K562 (cell line): Measurements from ENCODE around the gene ENOX2. TPM values are rescaled to one million over a fixed set of nuclear protein-coding genes. Genes with fewer than 3 reads are reported as not detected.
A peak's percentile ranks its signal among the peaks of the same experiment; 100 is the strongest.

Experiments
- ATAC-seq: fragments of 200-7000 bp; cut with Tn5 transposase; 3 replicates; pipeline ENCODE4 v1.9.1; 2020; ENCODE audit warnings: moderate library complexity
- BruUV-seq: library from RNA; stranded (reverse); fragments of 400-500 nt; replicated peaks from 2 replicates; lab custom pipeline; 2021; lab: Mats Ljungman, UMichigan
- CTCF ChIA-PET: fragments of 300-600 bp; formaldehyde crosslinking; extraction: SDS; loops from one replicate; lab custom pipeline; 2021; ENCODE audit warnings: low intra/inter-chr PET ratio; lab: Yijun Ruan, JAX
- POLR2A ChIA-PET: fragments of 300-600, 350-650 bp; sonication (Branson Sonifier 250); formaldehyde crosslinking; extraction: SDS; loops from one replicate; lab custom pipeline; 2021; ENCODE audit warnings: antibody characterized with exemption, inconsistent platforms; lab: Yijun Ruan, JAX
- DNase-seq, 4 experiments: peaks; one replicate each; pipeline versions ENCODE4 v3.0.0 to v3.0.0-alpha.2; 2011 to 2018; ENCODE audit warnings: low spot score in 3 of 4, mixed read lengths in 3 of 4; ENCODE audit errors: extremely low read depth in 1 of 4
- FAIRE-seq: peaks from 2 replicates; lab custom pipeline; 2011; peaks lifted over from hg19 to GRCh38; lab: Jason Lieb, UNC
- H2AFZ ChIP-seq: 2 replicates; pipeline ENCODE4 v1.6.0; 2011; ENCODE audit warnings: low read depth, low read length, control low read depth, inconsistent platforms
- H3K27ac ChIP-seq: fragments of 200-600 bp; 3 replicates; pipeline ENCODE4 v1.8.0; 2011; ENCODE audit warnings: low read depth, mild to moderate bottlenecking, control low read depth, inconsistent platforms, low read length, moderate library complexity, mixed read lengths; ENCODE audit errors: extremely low read depth
- H3K27me3 ChIP-seq, 2 experiments: fragments of 300-600 bp in 1 of 2; 2 replicates in 1 of 2; 3 replicates in 1 of 2; pipeline versions ENCODE4 v1.6.0 to v1.8.0; 2011; ENCODE audit warnings: inconsistent platforms in 2 of 2, low read length in 2 of 2, mild to moderate bottlenecking in 1 of 2, mixed read lengths in 1 of 2, moderate library complexity in 1 of 2; ENCODE audit not compliant: control insufficient read depth in 2 of 2, insufficient read depth in 2 of 2
- H3K36me3 ChIP-seq: fragments of 300-600 bp; 3 replicates; pipeline ENCODE4 v1.8.0; 2011; ENCODE audit warnings: mild to moderate bottlenecking, low read length, inconsistent platforms; ENCODE audit not compliant: control insufficient read depth, insufficient read depth
- H3K4me1 ChIP-seq, 2 experiments: fragments of 200-600 bp in 1 of 2; replicated peaks in 1 of 2; 2 replicates in 1 of 2; 3 replicates in 1 of 2; pipeline versions ENCODE4 v1.5.1 to v1.8.0; 2011; ENCODE audit warnings: inconsistent platforms in 2 of 2, low read length in 2 of 2, mild to moderate bottlenecking in 1 of 2, mixed read lengths in 1 of 2, moderate library complexity in 1 of 2; ENCODE audit not compliant: control insufficient read depth in 2 of 2, insufficient read depth in 2 of 2
- H3K4me2 ChIP-seq: 2 replicates; pipeline ENCODE4 v1.6.1; 2011; ENCODE audit warnings: low read length, control low read depth, inconsistent platforms, mixed read lengths; ENCODE audit not compliant: insufficient read depth
- H3K4me3 ChIP-seq: fragments of 200-600 bp; sonication (generic), shearing (Covaris generic); 2 replicates; pipeline ENCODE4 v1.5.1; 2016; ENCODE audit warnings: control low read depth, inconsistent platforms
- H3K79me2 ChIP-seq: fragments of 200-600 bp; 3 replicates; pipeline ENCODE4 v1.8.0; 2011; ENCODE audit warnings: low read length, inconsistent platforms; ENCODE audit not compliant: control insufficient read depth, insufficient read depth
- H3K9ac ChIP-seq, 2 experiments: 2 replicates each; pipeline versions ENCODE4 v1.6.0 to v1.6.1; 2011; ENCODE audit warnings: low read depth in 2 of 2, low read length in 2 of 2, control low read depth in 1 of 2, inconsistent platforms in 1 of 2, mild to moderate bottlenecking in 1 of 2, mixed read lengths in 1 of 2; ENCODE audit not compliant: insufficient read depth in 1 of 2
- H3K9me1 ChIP-seq: one replicate; pipeline ENCODE4 v1.6.0; 2011; ENCODE audit warnings: inconsistent platforms, mild to moderate bottlenecking, low read length, moderate library complexity; ENCODE audit not compliant: control insufficient read depth, insufficient read depth
- H3K9me3 ChIP-seq: replicated peaks from 2 replicates; pipeline ENCODE4 v1.5.1; 2011; ENCODE audit warnings: low read depth, low read length, inconsistent platforms; ENCODE audit not compliant: control insufficient read depth, insufficient read depth
- H4K20me1 ChIP-seq: replicated peaks from 2 replicates; pipeline ENCODE4 v1.6.1; 2011; ENCODE audit warnings: low read length, inconsistent platforms, mixed read lengths; ENCODE audit not compliant: control insufficient read depth, insufficient read depth
- C11orf30 ChIP-seq: fragments of 450-650 bp; IDR thresholded peaks from 2 replicates; pipeline ENCODE4 v1.6.1; 2016; ENCODE audit warnings: low read depth, mild to moderate bottlenecking
- CBFA2T2 ChIP-seq: fragments of 450-650 bp; conservative IDR thresholded peaks from 2 replicates; pipeline ENCODE4 v1.6.1; 2017; ENCODE audit warnings: mild to moderate bottlenecking
- CXXC5 ChIP-seq: fragments of 250-450 bp; sonication (Bioruptor Pico); IDR thresholded peaks from 2 replicates; pipeline ENCODE4 v1.8.0; 2022; ENCODE audit warnings: inconsistent platforms, mild to moderate bottlenecking, moderate library complexity
- KLF10 ChIP-seq: fragments of 250-450 bp; sonication (Bioruptor Pico); IDR thresholded peaks from 2 replicates; pipeline ENCODE4 v1.6.1; 2021; ENCODE audit warnings: matching md5 sums
- MAFF ChIP-seq: IDR thresholded peaks from 2 replicates; pipeline ENCODE4 v1.6.1; 2012; ENCODE audit warnings: low read length, improper control_type of control experiment
- MAFG ChIP-seq: fragments of 450-650 bp; conservative IDR thresholded peaks from 2 replicates; pipeline ENCODE4 v1.6.1; 2016; ENCODE audit warnings: missing genetic modification characterization, missing compliant biosample characterization
- MAFK ChIP-seq: IDR thresholded peaks from 2 replicates; pipeline ENCODE4 v1.6.1; 2011; ENCODE audit warnings: low read length, improper control_type of control experiment
- NUFIP1 ChIP-seq: fragments of 450-650 bp; IDR thresholded peaks from 2 replicates; pipeline ENCODE4 v1.6.1; 2018; ENCODE audit not compliant: partially characterized antibody
- PHB2 ChIP-seq: fragments of 450-650 bp; IDR thresholded peaks from 2 replicates; pipeline ENCODE4 v1.6.1; 2017; ENCODE audit warnings: low read depth
- RNF2 ChIP-seq: sonication (generic); IDR thresholded peaks from 2 replicates; pipeline ENCODE4 v1.6.1; 2016
- SMARCB1 ChIP-seq: IDR thresholded peaks from 2 replicates; pipeline ENCODE4 v1.6.1; 2011; ENCODE audit warnings: improper control_type of control experiment, low read depth; ENCODE audit not compliant: insufficient read length
- ZKSCAN1 ChIP-seq: fragments of 150-350 bp; IDR thresholded peaks from 2 replicates; pipeline ENCODE4 v1.6.1; 2016; ENCODE audit warnings: low read depth, low read length
- ZNF134 ChIP-seq: fragments of 250-450 bp; sonication (Bioruptor Pico); conservative IDR thresholded peaks from 2 replicates; pipeline ENCODE4 v1.4.0; 2020
- ZNF282 ChIP-seq: sonication (generic); formaldehyde crosslinking; IDR thresholded peaks from 2 replicates; pipeline ENCODE4 v1.8.1; 2023; ENCODE audit warnings: missing genetic modification reagents
- ZNF316 ChIP-seq: fragments of 450-650 bp; IDR thresholded peaks from 2 replicates; pipeline ENCODE4 v1.6.1; 2016
- WGBS: fragments of 100-300 bp; shearing (Covaris generic); methylation state at CpG from one replicate; pipeline ENCODE4 v1.1.6; 2016; ENCODE audit warnings: low coverage, mixed read lengths; ENCODE audit not compliant: insufficient coverage; ENCODE audit errors: missing lambda C conversion rate; 5-methylcytosine and 5-hydroxymethylcytosine counted together
- in situ Hi-C: fragments of 300-500 bp; cut with MboI; formaldehyde crosslinking; loops from 4 replicates; pipeline ENCODE4 v1.15.0; 2018; ENCODE audit warnings: inconsistent platforms, mixed read lengths
- intact Hi-C: fragments of 100-400 bp; cut with micrococcal nuclease; formaldehyde crosslinking; loops from 2 replicates; pipeline ENCODE4 v1.14.2; 2022
- polyA plus RNA-seq, 8 experiments: library from polyadenylated mRNA; depleted of rRNA in 4 of 8; stranded (reverse) in 5 of 8; unstranded in 3 of 8; fragments of >200 nt; fragmentation: Nextera tagmentation in 2 of 8; fragmentation: Illumina TruSeq in 1 of 8; extraction: Ambion mirVana in 2 of 8; extraction: Trizol in 1 of 8; gene quantifications; 2 replicates each; pipeline versions ENCODE4 v1.2.1 to v1.2.3, GENCODE V29; 2011 to 2014; ENCODE audit warnings: inconsistent platforms in 1 of 8, missing spikeins in 1 of 8
- total RNA-seq, 7 experiments: library from RNA; depleted of rRNA in 6 of 7; stranded (reverse); fragments of >200 nt in 6 of 7; fragmentation: Illumina TruSeq in 2 of 7; extraction: Trizol in 2 of 7; gene quantifications; 2 replicates each; pipeline versions ENCODE4 v1.2.1 to v1.2.3, GENCODE V29; 2011 to 2021; ENCODE audit warnings: low replicate concordance in 1 of 7
- TF ChIP-seq, protein P1 (sequence below): sonication (generic); formaldehyde crosslinking; IDR thresholded peaks from 2 replicates; pipeline ENCODE4 v1.8.0; 2023; ENCODE audit warnings: mild to moderate bottlenecking, missing genetic modification reagents

Gene ENOX2
- total and polyA plus RNA-seq, 9 of the 15 experiments (the other 6 are each of a cell fraction or from before 2014, with no cell fraction given): 6.1 to 24.0 (median 13.8) TPM

DNA sequence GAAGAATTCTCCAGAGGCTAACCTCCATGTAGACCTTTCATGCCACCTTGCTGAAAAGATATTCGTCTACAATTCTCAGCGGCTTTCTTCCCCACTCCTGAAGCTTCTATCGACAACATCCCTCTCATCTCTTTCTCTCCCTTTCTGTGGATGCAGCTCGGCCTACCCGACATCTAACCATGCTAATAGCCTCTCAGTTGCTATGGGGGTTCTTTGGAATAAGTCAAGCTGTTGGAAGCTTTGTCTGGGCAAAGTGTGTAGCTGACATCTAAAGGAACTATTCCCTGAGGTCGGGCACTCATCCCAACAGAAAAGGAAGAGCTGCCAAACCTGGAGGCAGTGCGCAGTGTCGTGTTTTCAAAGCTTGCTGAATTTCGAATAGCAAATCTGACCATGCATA, 309.1 kb downstream of the ENOX2 start (continued):
- TF ChIP-seq, protein P1, sequence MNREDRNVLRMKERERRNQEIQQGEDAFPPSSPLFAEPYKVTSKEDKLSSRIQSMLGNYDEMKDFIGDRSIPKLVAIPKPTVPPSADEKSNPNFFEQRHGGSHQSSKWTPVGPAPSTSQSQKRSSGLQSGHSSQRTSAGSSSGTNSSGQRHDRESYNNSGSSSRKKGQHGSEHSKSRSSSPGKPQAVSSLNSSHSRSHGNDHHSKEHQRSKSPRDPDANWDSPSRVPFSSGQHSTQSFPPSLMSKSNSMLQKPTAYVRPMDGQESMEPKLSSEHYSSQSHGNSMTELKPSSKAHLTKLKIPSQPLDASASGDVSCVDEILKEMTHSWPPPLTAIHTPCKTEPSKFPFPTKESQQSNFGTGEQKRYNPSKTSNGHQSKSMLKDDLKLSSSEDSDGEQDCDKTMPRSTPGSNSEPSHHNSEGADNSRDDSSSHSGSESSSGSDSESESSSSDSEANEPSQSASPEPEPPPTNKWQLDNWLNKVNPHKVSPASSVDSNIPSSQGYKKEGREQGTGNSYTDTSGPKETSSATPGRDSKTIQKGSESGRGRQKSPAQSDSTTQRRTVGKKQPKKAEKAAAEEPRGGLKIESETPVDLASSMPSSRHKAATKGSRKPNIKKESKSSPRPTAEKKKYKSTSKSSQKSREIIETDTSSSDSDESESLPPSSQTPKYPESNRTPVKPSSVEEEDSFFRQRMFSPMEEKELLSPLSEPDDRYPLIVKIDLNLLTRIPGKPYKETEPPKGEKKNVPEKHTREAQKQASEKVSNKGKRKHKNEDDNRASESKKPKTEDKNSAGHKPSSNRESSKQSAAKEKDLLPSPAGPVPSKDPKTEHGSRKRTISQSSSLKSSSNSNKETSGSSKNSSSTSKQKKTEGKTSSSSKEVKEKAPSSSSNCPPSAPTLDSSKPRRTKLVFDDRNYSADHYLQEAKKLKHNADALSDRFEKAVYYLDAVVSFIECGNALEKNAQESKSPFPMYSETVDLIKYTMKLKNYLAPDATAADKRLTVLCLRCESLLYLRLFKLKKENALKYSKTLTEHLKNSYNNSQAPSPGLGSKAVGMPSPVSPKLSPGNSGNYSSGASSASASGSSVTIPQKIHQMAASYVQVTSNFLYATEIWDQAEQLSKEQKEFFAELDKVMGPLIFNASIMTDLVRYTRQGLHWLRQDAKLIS: 0 out of 2 replicates have a peak, but pooled peaks have one; percentile 12
- no peak for TF ChIP-seq RNF2

DNA sequence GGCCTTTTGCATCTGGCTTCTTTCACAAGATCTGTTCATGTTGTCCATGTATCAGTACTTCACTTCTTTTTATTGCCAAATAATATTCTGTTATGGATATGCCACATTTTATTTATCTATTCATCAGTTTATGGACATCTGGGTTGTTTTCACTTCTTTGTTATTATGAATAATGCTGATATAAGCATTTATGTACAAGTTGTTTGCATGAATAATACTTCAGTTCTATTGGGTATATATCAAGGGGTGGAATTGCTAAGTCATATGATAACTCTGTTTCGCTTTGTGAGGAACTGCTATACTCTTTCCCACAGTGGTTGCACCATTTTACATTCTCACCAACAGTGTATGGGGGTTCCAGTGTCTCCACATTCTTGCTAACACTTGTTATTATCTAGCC, 310.8 kb downstream of the ENOX2 start:
- DNase-seq: no peak
- POLR2A ChIA-PET: no interaction called here
- no TSS peak for BruUV-seq
- H3K9ac ChIP-seq: no peak overlapping the region
- no peaks in the 10 kb centered on the region for H3K79me2 ChIP-seq
- peak; percentile 94 for TF ChIP-seq ZNF316
- TF ChIP-seq KLF10 (CRISPR knock-in tag): no peak
- peak; percentile 82 for TF ChIP-seq MAFG (tag)
- no peak for TF ChIP-seq CBFA2T2
- no peak for TF ChIP-seq CXXC5 (CRISPR knock-in tag)
- no peak for TF ChIP-seq PHB2
- TF ChIP-seq ZNF282: no peak
- TF ChIP-seq ZKSCAN1: no peak
- peak; percentile 86; the same call in 1 of the 2 replicates for TF ChIP-seq MAFF
- TF ChIP-seq MAFK: peak; percentile 91
- no peak for TF ChIP-seq SMARCB1
- no peak for TF ChIP-seq NUFIP1
- no peak for TF ChIP-seq ZNF134
- peak; percentile 85 for TF ChIP-seq C11orf30
- H3K36me3 ChIP-seq: no peaks in the 10 kb centered on the region
- H3K4me2 ChIP-seq: no peak overlapping the region
- H3K9me1 ChIP-seq: no peaks in the 10 kb centered on the region
- CTCF ChIA-PET: no interaction called here
- H2AFZ ChIP-seq: no peak overlapping the region
- intact Hi-C loops: no loop called here
- no peak overlapping the region for H3K4me3 ChIP-seq
- no peak for FAIRE-seq
- H3K9me3 ChIP-seq: no peaks in the 10 kb centered on the region
- no peak for ATAC-seq
- H3K27ac ChIP-seq: no peak overlapping the region
- in situ Hi-C loops: no loop called here
- H3K27me3 ChIP-seq: no peaks in the 10 kb centered on the region
- H3K4me1 ChIP-seq: peaks cover 0 to 19% of the 10 kb centered on the region in 2 experiments; a peak in 3 of 5 replicates
- WGBS: 82% methylated on average over 1 of the region's 1 CpG
- H4K20me1 ChIP-seq: no peaks in the 10 kb centered on the region
